GM18517 (cell line): ENCODE measurements around the gene NELL1.

Source experiments
- ATAC-seq: cut with Tn5 transposase; IDR thresholded peaks from one replicate; pipeline ENCODE4 v1.9.1; 2021; ENCODE audit warnings: mild to moderate bottlenecking, moderate library complexity; ENCODE audit not compliant: unreplicated experiment

Gene NELL1

GRCh38 chr11:21541187-21541751 lies 871.9 kb downstream of the NELL1 start:
- ATAC-seq = no peak

- ATAC-seq = no peak
Measured at GRCh38 chr11:21543901-21544300, 874.5 kb downstream of the NELL1 start.

GRCh38 chr11:21545699-21546098 lies 876.3 kb downstream of the NELL1 start:
- ATAC-seq = no peak

- no peak for ATAC-seq
Measured at GRCh38 chr11:21546703-21547102, 877.3 kb downstream of the NELL1 start.

GRCh38 chr11:21552911-21553310 lies 883.5 kb downstream of the NELL1 start:
- ATAC-seq = no peak

- no peak for ATAC-seq
Measured at GRCh38 chr11:21553795-21554194, 884.4 kb downstream of the NELL1 start.

GRCh38 chr11:21554284-21554683 lies 884.9 kb downstream of the NELL1 start:
- no peak for ATAC-seq

GRCh38 chr11:21556926-21557325 lies 887.5 kb downstream of the NELL1 start:
- no peak for ATAC-seq

- no peak for ATAC-seq
Measured at GRCh38 chr11:21560466-21560975, 891.1 kb downstream of the NELL1 start.

- ATAC-seq = no peak
Measured at GRCh38 chr11:21561581-21561980, 892.2 kb downstream of the NELL1 start.

GRCh38 chr11:21564095-21564494 lies 894.7 kb downstream of the NELL1 start:
- no peak for ATAC-seq

- ATAC-seq = no peak
Measured at GRCh38 chr11:21564833-21565682, 895.7 kb downstream of the NELL1 start.

GRCh38 chr11:21566521-21567117 lies 897.2 kb downstream of the NELL1 start:
- no peak for ATAC-seq

GRCh38 chr11:21567645-21568290 lies 898.4 kb downstream of the NELL1 start:
- no peak for ATAC-seq

- no peak for ATAC-seq
Measured at GRCh38 chr11:21572210-21572609, 902.8 kb downstream of the NELL1 start.

- no peak for ATAC-seq
Measured at GRCh38 chr11:21582791-21583190, 913.4 kb downstream of the NELL1 start.

- ATAC-seq = no peak
Measured at GRCh38 chr11:21588754-21589153, 919.4 kb downstream of the NELL1 start.

GRCh38 chr11:21602699-21603098 lies 933.3 kb downstream of the NELL1 start:
- ATAC-seq = no peak

GRCh38 chr11:21603886-21604285 lies 934.5 kb downstream of the NELL1 start:
- no peak for ATAC-seq

GRCh38 chr11:21604564-21604963 lies 935.2 kb downstream of the NELL1 start:
- no peak for ATAC-seq

- ATAC-seq = no peak
Measured at GRCh38 chr11:21612326-21612725, 942.9 kb downstream of the NELL1 start.
